ENCODE data around the gene ADORA2B.
A peak's percentile ranks its signal among the peaks of the same experiment; 100 is the strongest.

ADORA2B gene

GRCh38 chr17:15913826-15914225 lies 31.1 kb upstream of the ADORA2B start:
- Histone ChIP-seq H3K4me1 (ENCODE audit: insufficient read depth, low read length) (peaks cover 4% of the 10 kb centered on the region), H3K27me3 (ENCODE audit: control insufficient read depth in 1 of 2, insufficient read depth in 2 of 2, low read length in 2 of 2) (peaks cover 0 to 6% of the 10 kb centered on the region in 2 donors), H3K9ac (ENCODE audit: low read length) (no peak overlapping the region), H3K9me3 (ENCODE audit: low read length) (no peaks in the 10 kb centered on the region), H3K4me3 (ENCODE audit: low read depth in 1 of 2, low read length in 2 of 2) (no peak overlapping the region), H3K27ac (ENCODE audit: low read depth, low read length) (no peak overlapping the region), H3K36me3 (ENCODE audit: insufficient read depth, low read length) (no peaks in the 10 kb centered on the region)

GRCh38 chr17:15914400-15915170 lies 30.3 kb upstream of the ADORA2B start:
- Histone ChIP-seq H3K27ac (ENCODE audit: low read depth, low read length) (no peak overlapping the region), H3K4me3 (ENCODE audit: low read depth in 1 of 2, low read length in 2 of 2) (no peak overlapping the region), H3K36me3 (ENCODE audit: insufficient read depth, low read length) (no peaks in the 10 kb centered on the region), H3K4me1 (ENCODE audit: insufficient read depth, low read length) (peaks cover 11% of the 10 kb centered on the region), H3K27me3 (ENCODE audit: control insufficient read depth in 1 of 2, insufficient read depth in 2 of 2, low read length in 2 of 2) (peaks cover 0 to 6% of the 10 kb centered on the region in 2 donors), H3K9ac (ENCODE audit: low read length) (no peak overlapping the region), H3K9me3 (ENCODE audit: low read length) (no peaks in the 10 kb centered on the region)

- H3K27me3 ChIP-seq (ENCODE audit: control insufficient read depth in 1 of 2, insufficient read depth in 2 of 2, low read length in 2 of 2), result peaks cover 0 to 6% of the 10 kb centered on the region in 2 donors
- H3K9ac ChIP-seq (ENCODE audit: low read length), result no peak overlapping the region
- H3K27ac ChIP-seq (ENCODE audit: low read depth, low read length), result no peak overlapping the region
- H3K36me3 ChIP-seq (ENCODE audit: insufficient read depth, low read length), result no peaks in the 10 kb centered on the region
- H3K4me3 ChIP-seq (ENCODE audit: low read depth in 1 of 2, low read length in 2 of 2), result no peak overlapping the region
- H3K9me3 ChIP-seq (ENCODE audit: low read length), result no peaks in the 10 kb centered on the region
- peaks cover 18% of the 10 kb centered on the region for H3K4me1 ChIP-seq (ENCODE audit: insufficient read depth, low read length)
These were observed 29.0 kb upstream of the ADORA2B start for GRCh38 chr17:15915961-15916360.

GRCh38 chr17:15917021-15917437 lies 27.9 kb upstream of the ADORA2B start:
- Histone ChIP-seq H3K27ac (ENCODE audit: low read depth, low read length) (no peak overlapping the region), H3K4me1 (ENCODE audit: insufficient read depth, low read length) (peaks cover 18% of the 10 kb centered on the region), H3K4me3 (ENCODE audit: low read depth in 1 of 2, low read length in 2 of 2) (no peak overlapping the region), H3K27me3 (ENCODE audit: control insufficient read depth in 1 of 2, insufficient read depth in 2 of 2, low read length in 2 of 2) (peaks cover 0 to 6% of the 10 kb centered on the region in 2 donors), H3K9me3 (ENCODE audit: low read length) (no peaks in the 10 kb centered on the region), H3K36me3 (ENCODE audit: insufficient read depth, low read length) (no peaks in the 10 kb centered on the region), H3K9ac (ENCODE audit: low read length) (no peak overlapping the region)

GRCh38 chr17:15917438-15918027 lies 27.4 kb upstream of the ADORA2B start:
- Histone ChIP-seq H3K9ac (ENCODE audit: low read length) (no peak overlapping the region), H3K27me3 (ENCODE audit: control insufficient read depth in 1 of 2, insufficient read depth in 2 of 2, low read length in 2 of 2) (peaks cover 0 to 6% of the 10 kb centered on the region in 2 donors), H3K4me3 (ENCODE audit: low read depth in 1 of 2, low read length in 2 of 2) (no peak overlapping the region), H3K36me3 (ENCODE audit: insufficient read depth, low read length) (no peaks in the 10 kb centered on the region), H3K4me1 (ENCODE audit: insufficient read depth, low read length) (peaks cover 18% of the 10 kb centered on the region), H3K27ac (ENCODE audit: low read depth, low read length) (no peak overlapping the region), H3K9me3 (ENCODE audit: low read length) (no peaks in the 10 kb centered on the region)

- Histone ChIP-seq H3K27ac (ENCODE audit: low read depth, low read length) (no peak overlapping the region), H3K9ac (ENCODE audit: low read length) (no peak overlapping the region), H3K36me3 (ENCODE audit: insufficient read depth, low read length) (no peaks in the 10 kb centered on the region), H3K9me3 (ENCODE audit: low read length) (no peaks in the 10 kb centered on the region), H3K4me1 (ENCODE audit: insufficient read depth, low read length) (peaks cover 18% of the 10 kb centered on the region), H3K4me3 (ENCODE audit: low read depth in 1 of 2, low read length in 2 of 2) (no peak overlapping the region), H3K27me3 (ENCODE audit: control insufficient read depth in 1 of 2, insufficient read depth in 2 of 2, low read length in 2 of 2) (peaks cover 0 to 6% of the 10 kb centered on the region in 2 donors)
These were observed 26.7 kb upstream of the ADORA2B start for GRCh38 chr17:15918261-15918660.

- peaks cover 0 to 6% of the 10 kb centered on the region in 2 donors for H3K27me3 ChIP-seq (ENCODE audit: control insufficient read depth in 1 of 2, insufficient read depth in 2 of 2, low read length in 2 of 2)
- no peaks in the 10 kb centered on the region for H3K36me3 ChIP-seq (ENCODE audit: insufficient read depth, low read length)
- H3K27ac ChIP-seq (ENCODE audit: low read depth, low read length), result no peak overlapping the region
- H3K4me1 ChIP-seq (ENCODE audit: insufficient read depth, low read length), result peaks cover 18% of the 10 kb centered on the region
- H3K9ac ChIP-seq (ENCODE audit: low read length), result no peak overlapping the region
- H3K4me3 ChIP-seq (ENCODE audit: low read depth in 1 of 2, low read length in 2 of 2), result no peak overlapping the region
- no peaks in the 10 kb centered on the region for H3K9me3 ChIP-seq (ENCODE audit: low read length)
These were observed 26.2 kb upstream of the ADORA2B start for GRCh38 chr17:15918661-15919259.

GRCh38 chr17:15919466-15919865 lies 25.5 kb upstream of the ADORA2B start:
- no peak overlapping the region for H3K27ac ChIP-seq (ENCODE audit: low read depth, low read length)
- H3K4me1 ChIP-seq (ENCODE audit: insufficient read depth, low read length), result peaks cover 18% of the 10 kb centered on the region
- H3K9me3 ChIP-seq (ENCODE audit: low read length), result no peaks in the 10 kb centered on the region
- peaks cover 0 to 6% of the 10 kb centered on the region in 2 donors for H3K27me3 ChIP-seq (ENCODE audit: control insufficient read depth in 1 of 2, insufficient read depth in 2 of 2, low read length in 2 of 2)
- H3K9ac ChIP-seq (ENCODE audit: low read length), result no peak overlapping the region
- H3K36me3 ChIP-seq (ENCODE audit: insufficient read depth, low read length), result no peaks in the 10 kb centered on the region
- H3K4me3 ChIP-seq (ENCODE audit: low read depth in 1 of 2, low read length in 2 of 2), result no peak overlapping the region

GRCh38 chr17:15920758-15921239 lies 24.1 kb upstream of the ADORA2B start:
- Histone ChIP-seq H3K4me1 (ENCODE audit: insufficient read depth, low read length) (peaks cover 23% of the 10 kb centered on the region), H3K27ac (ENCODE audit: low read depth, low read length) (peak overlapping the region; percentile 7), H3K4me3 (ENCODE audit: low read depth in 1 of 2, low read length in 2 of 2) (no peak overlapping the region), H3K9ac (ENCODE audit: low read length) (no peak overlapping the region), H3K36me3 (ENCODE audit: insufficient read depth, low read length) (no peaks in the 10 kb centered on the region), H3K9me3 (ENCODE audit: low read length) (no peaks in the 10 kb centered on the region), H3K27me3 (ENCODE audit: control insufficient read depth in 1 of 2, insufficient read depth in 2 of 2, low read length in 2 of 2) (peaks cover 0 to 6% of the 10 kb centered on the region in 2 donors)

GRCh38 chr17:15921640-15922039 lies 23.3 kb upstream of the ADORA2B start:
- no peaks in the 10 kb centered on the region for H3K36me3 ChIP-seq (ENCODE audit: insufficient read depth, low read length)
- peaks cover 0 to 6% of the 10 kb centered on the region in 2 donors for H3K27me3 ChIP-seq (ENCODE audit: control insufficient read depth in 1 of 2, insufficient read depth in 2 of 2, low read length in 2 of 2)
- H3K9ac ChIP-seq (ENCODE audit: low read length), result no peak overlapping the region
- peaks cover 31% of the 10 kb centered on the region for H3K4me1 ChIP-seq (ENCODE audit: insufficient read depth, low read length)
- no peak overlapping the region for H3K27ac ChIP-seq (ENCODE audit: low read depth, low read length)
- no peaks in the 10 kb centered on the region for H3K9me3 ChIP-seq (ENCODE audit: low read length)
- H3K4me3 ChIP-seq (ENCODE audit: low read depth in 1 of 2, low read length in 2 of 2), result no peak overlapping the region

GRCh38 chr17:15922586-15922985 lies 22.3 kb upstream of the ADORA2B start:
- Histone ChIP-seq H3K4me3 (ENCODE audit: low read depth in 1 of 2, low read length in 2 of 2) (no peak overlapping the region), H3K27ac (ENCODE audit: low read depth, low read length) (no peak overlapping the region), H3K4me1 (ENCODE audit: insufficient read depth, low read length) (peaks cover 31% of the 10 kb centered on the region), H3K9ac (ENCODE audit: low read length) (no peak overlapping the region), H3K9me3 (ENCODE audit: low read length) (no peaks in the 10 kb centered on the region), H3K36me3 (ENCODE audit: insufficient read depth, low read length) (no peaks in the 10 kb centered on the region), H3K27me3 (ENCODE audit: control insufficient read depth in 1 of 2, insufficient read depth in 2 of 2, low read length in 2 of 2) (peaks cover 0 to 1% of the 10 kb centered on the region in 2 donors)
